ENCODE measurements around the gene ZFP64. TPM values are rescaled to one million over a fixed set of nuclear protein-coding genes. Genes with fewer than 3 reads are reported as not detected.

The ZFP64 gene
- total RNA-seq, 1 experiment from 2014 or later, result 49.8 TPM

- Histone ChIP-seq H3K27me3 (ENCODE audit: insufficient read depth, low read depth) (no peaks in the 10 kb centered on the region), H2AFZ (peak overlapping the region; percentile 90), H3K9me2 (ENCODE audit: insufficient read depth) (no peaks in the 10 kb centered on the region), H3F3A (ENCODE audit: insufficient read depth, low read depth) (peaks cover 28% of the 10 kb centered on the region; the same call in 1 of the 2 replicates), H3K27ac (peak overlapping the region; percentile 71; the same call in 1 of the 2 replicates), H3K4me3 (peak overlapping the region; percentile 81), H3K4me2 (peak overlapping the region; percentile 92), H3K36me3 (ENCODE audit: low read depth) (no peaks in the 10 kb centered on the region), H3K79me2 (ENCODE audit: low read depth) (peaks cover 38% of the 10 kb centered on the region), H4K20me1 (ENCODE audit: insufficient read depth) (peaks cover 6% of the 10 kb centered on the region; the same call in 1 of the 2 replicates), H3K4me1 (replicated peaks; ENCODE audit: insufficient read depth) (peaks cover 19% of the 10 kb centered on the region), H3K9me3 (ENCODE audit: insufficient read depth, low read depth) (no peaks in the 10 kb centered on the region)
- peak; percentile 47 to 60 for DNase-seq
- intact Hi-C loops (cut with micrococcal nuclease; ENCODE audit: unreplicated experiment), result no loop called here
- BruUV-seq (replicated peaks), result no TSS peak
- CTCF ChIA-PET, result interaction anchor here (1.4 to 2.7 kb wide), 2 partner anchors 20 to 23 kb away, joined by 6 to 16 read pairs; no protein-coding TSS in a partner anchor
- POLR2A ChIA-PET (ENCODE audit: unreplicated experiment), result interaction anchor here (0.6 to 0.8 kb wide), 4 partner anchors 32 to 1429 kb away, joined by 3 to 15 read pairs (median 4); no protein-coding TSS in a partner anchor
- TF ChIP-seq CTCF (conservative IDR thresholded peaks at IDR 0.05) (peak; percentile 69), EZH2 (IDR thresholded peaks at IDR 0.05; ENCODE audit: low read depth) (no peak)
Measured at GRCh38 chr20:52105442-52106422, 85.8 kb downstream of the ZFP64 start.

- no peak for TF ChIP-seq EZH2 (IDR thresholded peaks at IDR 0.05; ENCODE audit: low read depth)
- no peak for TF ChIP-seq CTCF (conservative IDR thresholded peaks at IDR 0.05)
- Histone ChIP-seq H3K79me2 (ENCODE audit: low read depth) (peaks cover 47% of the 10 kb centered on the region), H3K27me3 (ENCODE audit: insufficient read depth, low read depth) (no peaks in the 10 kb centered on the region), H3K4me1 (replicated peaks; ENCODE audit: insufficient read depth) (peaks cover 19% of the 10 kb centered on the region), H3K36me3 (ENCODE audit: low read depth) (no peaks in the 10 kb centered on the region), H3K4me3 (peak overlapping the region; percentile 81), H2AFZ (peak overlapping the region; percentile 90), H3F3A (ENCODE audit: insufficient read depth, low read depth) (peaks cover 28% of the 10 kb centered on the region; the same call in 1 of the 2 replicates), H3K9me2 (ENCODE audit: insufficient read depth) (no peaks in the 10 kb centered on the region), H4K20me1 (ENCODE audit: insufficient read depth) (peaks cover 6% of the 10 kb centered on the region; the same call in 1 of the 2 replicates), H3K4me2 (peak overlapping the region; percentile 92), H3K27ac (peak overlapping the region; percentile 71), H3K9me3 (ENCODE audit: insufficient read depth, low read depth) (no peaks in the 10 kb centered on the region)
- ChIA-PET POLR2A (ENCODE audit: unreplicated experiment) (interaction anchor here (0.5 to 0.8 kb wide), 2 partner anchors 18 to 1428 kb away, joined by 6 to 15 read pairs; no protein-coding TSS in a partner anchor), CTCF (interaction anchor here (0.5 to 2.7 kb wide), 3 partner anchors 20 to 409 kb away, joined by 3 to 16 read pairs (median 6); no protein-coding TSS in a partner anchor)
- BruUV-seq (replicated peaks), result no TSS peak
- intact Hi-C loops (cut with micrococcal nuclease; ENCODE audit: unreplicated experiment), result no loop called here
- peak; percentile 62 to 65 for DNase-seq
Measured at GRCh38 chr20:52104546-52105441, 86.8 kb downstream of the ZFP64 start.

Data from PC-9 (cell line).